GM12875 (cell line): ENCODE data around the gene MSI2.

Experiments used
- H3K4me3 ChIP-seq: one replicate; pipeline ENCODE4 v1.5.1; 2011; ENCODE audit warnings: low read depth, low read length, control low read depth
- TF ChIP-seq, protein P1 (sequence below): IDR thresholded peaks from 2 replicates; pipeline ENCODE4 v1.5.1; 2011; ENCODE audit warnings: low read depth, mild to moderate bottlenecking, control low read depth, inconsistent platforms, low read length, moderate library complexity, borderline replicate concordance; ENCODE audit not compliant: insufficient read depth

The MSI2 gene

DNA sequence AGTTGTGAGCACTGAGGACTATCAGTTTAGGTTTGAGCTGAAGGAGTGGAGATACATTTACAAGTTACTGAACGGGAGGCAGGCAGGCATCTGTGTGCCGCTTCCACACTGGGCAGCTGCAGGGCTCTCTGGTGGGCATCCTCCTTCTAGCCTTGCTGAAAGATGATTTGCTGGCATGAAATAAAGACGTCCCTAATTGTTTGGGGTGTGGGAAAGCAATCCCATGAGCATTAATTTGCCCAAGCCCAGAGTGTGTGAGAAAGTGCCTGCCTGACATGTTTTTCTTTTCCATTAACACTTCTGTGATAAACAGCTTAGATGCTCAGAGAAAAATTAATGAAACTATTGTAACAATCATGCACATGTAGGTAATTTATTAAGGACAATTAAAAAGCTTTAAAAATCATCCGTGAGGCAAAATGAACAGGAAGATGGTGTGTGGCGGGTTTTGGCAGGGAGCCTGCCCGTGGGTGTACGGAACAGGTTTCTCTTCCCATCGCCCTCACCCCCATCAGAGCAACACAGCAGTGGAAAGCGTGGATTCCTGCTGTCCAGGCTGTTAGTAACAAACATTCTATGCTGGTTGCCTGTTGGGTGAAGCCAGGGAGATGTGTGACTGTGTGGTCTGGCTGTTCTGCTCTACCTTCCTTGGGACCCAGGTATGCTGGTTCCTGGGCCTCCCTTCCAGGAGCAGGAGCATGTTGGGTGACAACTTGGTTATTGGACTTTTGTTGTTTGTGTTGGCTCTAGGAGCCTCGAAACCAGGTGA, 191.9 kb downstream of the MSI2 start:
- H3K4me3 ChIP-seq = no peak overlapping the region
- TF ChIP-seq, protein P1, sequence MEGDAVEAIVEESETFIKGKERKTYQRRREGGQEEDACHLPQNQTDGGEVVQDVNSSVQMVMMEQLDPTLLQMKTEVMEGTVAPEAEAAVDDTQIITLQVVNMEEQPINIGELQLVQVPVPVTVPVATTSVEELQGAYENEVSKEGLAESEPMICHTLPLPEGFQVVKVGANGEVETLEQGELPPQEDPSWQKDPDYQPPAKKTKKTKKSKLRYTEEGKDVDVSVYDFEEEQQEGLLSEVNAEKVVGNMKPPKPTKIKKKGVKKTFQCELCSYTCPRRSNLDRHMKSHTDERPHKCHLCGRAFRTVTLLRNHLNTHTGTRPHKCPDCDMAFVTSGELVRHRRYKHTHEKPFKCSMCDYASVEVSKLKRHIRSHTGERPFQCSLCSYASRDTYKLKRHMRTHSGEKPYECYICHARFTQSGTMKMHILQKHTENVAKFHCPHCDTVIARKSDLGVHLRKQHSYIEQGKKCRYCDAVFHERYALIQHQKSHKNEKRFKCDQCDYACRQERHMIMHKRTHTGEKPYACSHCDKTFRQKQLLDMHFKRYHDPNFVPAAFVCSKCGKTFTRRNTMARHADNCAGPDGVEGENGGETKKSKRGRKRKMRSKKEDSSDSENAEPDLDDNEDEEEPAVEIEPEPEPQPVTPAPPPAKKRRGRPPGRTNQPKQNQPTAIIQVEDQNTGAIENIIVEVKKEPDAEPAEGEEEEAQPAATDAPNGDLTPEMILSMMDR = no peak

- no peak overlapping the region for H3K4me3 ChIP-seq
- TF ChIP-seq, protein P1 = no peak
Measured at GRCh38 chr17:57448759-57449283, 192.5 kb downstream of the MSI2 start.

DNA sequence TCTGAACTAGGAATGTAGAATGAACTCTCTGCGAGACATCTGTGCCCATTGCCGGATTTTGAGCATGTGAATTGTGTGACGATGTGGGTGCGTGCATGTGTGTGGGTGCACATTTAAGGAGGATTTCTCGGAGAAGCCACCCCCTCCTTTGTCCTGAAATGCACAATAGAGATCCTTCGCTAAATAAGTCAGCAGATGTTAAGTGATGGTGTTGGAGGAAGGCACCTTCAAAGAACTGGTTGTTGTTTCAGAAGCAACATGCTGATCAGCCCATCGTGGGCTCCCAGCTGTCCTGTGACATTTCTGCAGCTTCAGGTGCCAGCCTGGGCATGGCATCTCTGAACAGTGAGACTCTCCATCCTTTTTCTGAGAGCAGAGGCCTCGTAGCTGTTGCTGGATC, 194.9 kb downstream of the MSI2 start:
- TF ChIP-seq, protein P1 = no peak
- no peak overlapping the region for H3K4me3 ChIP-seq

DNA sequence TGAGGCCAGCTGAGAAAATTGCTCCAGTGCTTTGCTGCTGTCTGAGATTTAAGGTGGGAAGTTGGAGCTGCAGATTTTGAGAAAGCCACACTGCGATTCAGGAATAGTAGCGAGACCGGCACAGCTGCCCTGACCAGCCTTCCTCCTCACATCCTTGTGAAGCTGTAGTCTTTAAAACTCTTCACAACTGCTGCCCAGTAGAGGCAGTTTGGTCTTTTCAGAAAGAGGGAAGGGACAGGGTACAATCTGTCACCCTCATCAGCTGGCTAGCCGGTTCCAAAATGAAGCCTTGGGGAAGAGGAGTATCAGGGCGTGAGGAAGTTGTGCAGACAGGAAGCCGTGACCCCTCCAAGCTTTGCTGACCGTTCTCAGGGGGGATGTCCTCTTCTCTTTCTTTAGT, 195.3 kb downstream of the MSI2 start:
- TF ChIP-seq, protein P1 = no peak
- H3K4me3 ChIP-seq = no peak overlapping the region

- TF ChIP-seq, protein P1 = no peak
- no peak overlapping the region for H3K4me3 ChIP-seq
Measured at GRCh38 chr17:57453841-57454425, 197.6 kb downstream of the MSI2 start.

GRCh38 chr17:57454729-57455062, 198.4 kb downstream of the MSI2 start:
- no peak overlapping the region for H3K4me3 ChIP-seq
- TF ChIP-seq, protein P1 = no peak
